DOHH2 (cell line): Measurements from ENCODE around the gene DNAH7.

Experiments
- H3F3A ChIP-seq: fragments of 200-600 bp; sonication (generic), shearing (Covaris generic); 2 replicates; pipeline ENCODE4 v1.6.0; 2016; ENCODE audit warnings: antibody characterized with exemption, mild to moderate bottlenecking; ENCODE audit not compliant: control insufficient read depth, insufficient read depth
- H3K27ac ChIP-seq: fragments of 200-600 bp; sonication (generic); 2 replicates; pipeline ENCODE4 v1.5.1; 2014; ENCODE audit warnings: low read depth, mild to moderate bottlenecking, low read length, moderate library complexity
- H3K27me3 ChIP-seq: fragments of 200-600 bp; sonication (generic); 2 replicates; pipeline ENCODE4 v1.6.1; 2014; ENCODE audit warnings: mild to moderate bottlenecking, low read length, mixed read lengths; ENCODE audit not compliant: control insufficient read depth
- H3K36me3 ChIP-seq: fragments of 200-600 bp; sonication (generic); 2 replicates; pipeline ENCODE4 v1.6.1; 2014; ENCODE audit warnings: mild to moderate bottlenecking, low read length, moderate library complexity, mixed read lengths; ENCODE audit not compliant: control insufficient read depth
- H3K4me1 ChIP-seq: fragments of 200-600 bp; sonication (generic); 2 replicates; pipeline ENCODE4 v1.6.1; 2014; ENCODE audit warnings: mild to moderate bottlenecking, low read length, mixed read lengths; ENCODE audit not compliant: control insufficient read depth
- H3K4me2 ChIP-seq: fragments of 200-600 bp; sonication (generic); 2 replicates; pipeline ENCODE4 v1.6.0; 2014; ENCODE audit warnings: mild to moderate bottlenecking, low read length, moderate library complexity
- H3K4me3 ChIP-seq: fragments of 200-600 bp; sonication (generic); 2 replicates; pipeline ENCODE4 v1.5.1; 2014; ENCODE audit warnings: mild to moderate bottlenecking, low read length, mixed read lengths
- H3K79me2 ChIP-seq: fragments of 200-600 bp; sonication (generic); 2 replicates; pipeline ENCODE4 v1.6.1; 2014; ENCODE audit warnings: mild to moderate bottlenecking, low read length, mixed read lengths; ENCODE audit not compliant: control insufficient read depth
- H3K9me2 ChIP-seq: fragments of 200-600 bp; sonication (generic); replicated peaks from 2 replicates; pipeline ENCODE4 v1.6.1; 2014; ENCODE audit warnings: mild to moderate bottlenecking, low read length, mixed read lengths; ENCODE audit not compliant: control insufficient read depth
- H3K9me3 ChIP-seq: fragments of 200-600 bp; sonication (generic); 2 replicates; pipeline ENCODE4 v1.6.1; 2014; ENCODE audit warnings: antibody characterized with exemption, low read length, mixed read lengths; ENCODE audit not compliant: control insufficient read depth, insufficient read depth
- H4K20me1 ChIP-seq: fragments of 200-600 bp; sonication (generic); 2 replicates; pipeline ENCODE4 v1.6.0; 2014; ENCODE audit warnings: low read depth, mild to moderate bottlenecking, antibody characterized with exemption, low read length, moderate library complexity; ENCODE audit not compliant: control insufficient read depth, insufficient read depth
- CTCF ChIP-seq: fragments of 200-600 bp; sonication (generic); IDR thresholded peaks from one replicate; pipeline ENCODE4 v1.5.1; 2014; ENCODE audit warnings: antibody characterized with exemption, mild to moderate bottlenecking, low read depth, low read length; ENCODE audit not compliant: poor library complexity, severe bottlenecking
- EZH2phosphoT487 ChIP-seq: fragments of 200-600 bp; sonication (generic); IDR thresholded peaks from 2 replicates; pipeline ENCODE4 v1.6.1; 2017; ENCODE audit warnings: borderline replicate concordance, mild to moderate bottlenecking, antibody characterized with exemption, low read length, moderate library complexity, mixed read lengths

The DNAH7 gene

GRCh38 chr2:195734931-195735330, 333.7 kb downstream of the DNAH7 start:
- H3K4me1 ChIP-seq = no peaks in the 10 kb centered on the region
- no peaks in the 10 kb centered on the region for H4K20me1 ChIP-seq
- H3K27me3 ChIP-seq = no peaks in the 10 kb centered on the region
- H3K9me2 ChIP-seq = no peaks in the 10 kb centered on the region
- TF ChIP-seq EZH2phosphoT487 (no peak), CTCF (no peak)
- H3F3A ChIP-seq = no peaks in the 10 kb centered on the region
- no peak overlapping the region for H3K4me3 ChIP-seq
- H3K27ac ChIP-seq = no peak overlapping the region
- no peaks in the 10 kb centered on the region for H3K79me2 ChIP-seq
- H3K9me3 ChIP-seq = no peaks in the 10 kb centered on the region
- H3K36me3 ChIP-seq = peaks cover 10% of the 10 kb centered on the region
- no peak overlapping the region for H3K4me2 ChIP-seq

DNA sequence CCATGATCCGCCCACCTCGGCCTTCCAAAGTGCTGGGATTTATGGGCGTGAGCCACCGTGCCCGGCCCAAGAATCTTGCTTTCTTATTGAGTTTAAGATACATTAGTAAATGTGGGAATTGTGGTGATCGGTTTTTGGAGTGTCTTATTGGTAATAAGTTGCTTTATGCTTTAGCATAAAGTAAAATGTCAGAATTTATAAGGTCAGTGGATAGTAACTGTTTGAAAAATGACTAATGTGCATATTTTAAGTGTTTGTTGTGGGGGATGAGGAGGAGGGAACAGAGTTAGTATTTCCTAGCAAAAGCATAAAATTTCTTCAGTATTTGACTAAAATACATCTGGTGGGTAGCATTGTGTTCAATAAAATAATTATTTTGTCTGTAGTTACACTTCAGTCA, 334.2 kb downstream of the DNAH7 start:
- H3K9me3 ChIP-seq = no peaks in the 10 kb centered on the region
- H4K20me1 ChIP-seq = no peaks in the 10 kb centered on the region
- H3F3A ChIP-seq = no peaks in the 10 kb centered on the region
- no peak overlapping the region for H3K4me3 ChIP-seq
- no peak overlapping the region for H3K27ac ChIP-seq
- no peaks in the 10 kb centered on the region for H3K9me2 ChIP-seq
- H3K27me3 ChIP-seq = no peaks in the 10 kb centered on the region
- no peaks in the 10 kb centered on the region for H3K4me1 ChIP-seq
- TF ChIP-seq EZH2phosphoT487 (no peak), CTCF (no peak)
- H3K4me2 ChIP-seq = no peak overlapping the region
- no peaks in the 10 kb centered on the region for H3K79me2 ChIP-seq
- peaks cover 10% of the 10 kb centered on the region for H3K36me3 ChIP-seq

- no peaks in the 10 kb centered on the region for H3K9me3 ChIP-seq
- H4K20me1 ChIP-seq = no peaks in the 10 kb centered on the region
- no peaks in the 10 kb centered on the region for H3K27me3 ChIP-seq
- H3F3A ChIP-seq = no peaks in the 10 kb centered on the region
- no peaks in the 10 kb centered on the region for H3K4me1 ChIP-seq
- H3K4me2 ChIP-seq = no peak overlapping the region
- no peaks in the 10 kb centered on the region for H3K9me2 ChIP-seq
- no peak for TF ChIP-seq EZH2phosphoT487
- TF ChIP-seq CTCF = no peak
- H3K36me3 ChIP-seq = peaks cover 10% of the 10 kb centered on the region
- H3K79me2 ChIP-seq = no peaks in the 10 kb centered on the region
- no peak overlapping the region for H3K27ac ChIP-seq
- H3K4me3 ChIP-seq = no peak overlapping the region
Observed at GRCh38 chr2:195733831-195734230, 334.8 kb downstream of the DNAH7 start.

DNA sequence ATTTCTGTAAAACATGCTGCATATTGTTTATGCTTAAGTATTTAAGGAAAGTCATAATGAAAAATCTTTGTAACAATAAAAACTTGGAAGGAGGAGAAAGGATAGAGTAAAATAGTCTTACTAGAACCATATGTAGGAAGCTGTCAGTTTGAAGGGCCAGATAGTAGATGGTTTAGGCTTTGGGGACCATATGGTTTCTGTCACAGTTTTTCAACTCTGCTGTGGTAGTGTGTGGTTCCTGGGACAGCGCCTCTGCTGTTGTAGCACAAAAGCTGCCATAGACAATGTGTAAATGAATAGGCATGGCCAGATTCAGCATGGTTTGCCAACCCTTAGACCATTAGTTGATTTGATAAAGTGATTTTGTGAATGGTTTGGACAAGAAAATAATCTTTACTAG, 336.1 kb downstream of the DNAH7 start:
- TF ChIP-seq CTCF (no peak), EZH2phosphoT487 (no peak)

More for the DNA sequence above, 336.1 kb downstream of the DNAH7 start:
- no peaks in the 10 kb centered on the region for H3K79me2 ChIP-seq
- no peaks in the 10 kb centered on the region for H3K9me2 ChIP-seq
- no peaks in the 10 kb centered on the region for H3K4me1 ChIP-seq
- H3K4me3 ChIP-seq = no peak overlapping the region
- H4K20me1 ChIP-seq = no peaks in the 10 kb centered on the region
- no peaks in the 10 kb centered on the region for H3K9me3 ChIP-seq
- H3K27me3 ChIP-seq = no peaks in the 10 kb centered on the region
- peaks cover 13% of the 10 kb centered on the region for H3K36me3 ChIP-seq
- H3F3A ChIP-seq = no peaks in the 10 kb centered on the region
- H3K27ac ChIP-seq = no peak overlapping the region
- no peak overlapping the region for H3K4me2 ChIP-seq
